CD4-positive, CD25-positive, alpha-beta regulatory T cell (primary cell): Measurements from ENCODE around the gene INPP5K. TPM values are rescaled to one million over a fixed set of nuclear protein-coding genes. Genes with fewer than 3 reads are reported as not detected.
"Not testable (repeated sequence)": the region's sequence is repeated elsewhere in the genome, so short reads cannot be mapped to it uniquely, and the experiment has no call there.

Experiments
- ATAC-seq, 2 donors: fragments of 150-1000 bp; cut with Tn5 transposase; one replicate each; pipeline ENCODE4 v1.10.0; 2021; ENCODE audit warnings: low read depth in 2 of 2, moderate number of reproducible peaks in 2 of 2, moderate library complexity in 1 of 2
- DNase-seq, 3 donors: peaks; one replicate each; pipeline versions ENCODE4 v3.0.0 to v3.0.0-alpha.2; 2012 to 2022; ENCODE audit warnings: mixed read lengths in 1 of 3
- H3K27ac ChIP-seq: one replicate; pipeline ENCODE4 v1.7.0; 2013; ENCODE audit warnings: mild to moderate bottlenecking, low read length; ENCODE audit not compliant: insufficient read depth, poor library complexity, severe bottlenecking
- H3K27me3 ChIP-seq: one replicate; pipeline ENCODE4 v1.7.0; 2013; ENCODE audit warnings: low read length; ENCODE audit not compliant: control insufficient read depth, insufficient read depth
- H3K36me3 ChIP-seq: one replicate; pipeline ENCODE4 v1.7.0; 2013; ENCODE audit warnings: mild to moderate bottlenecking, low read length, moderate library complexity; ENCODE audit not compliant: control insufficient read depth, insufficient read depth
- H3K4me1 ChIP-seq: 2 replicates; pipeline ENCODE4 v1.7.0; 2013; ENCODE audit warnings: mild to moderate bottlenecking, low read length; ENCODE audit not compliant: insufficient read depth, control insufficient read depth, poor library complexity, severe bottlenecking
- H3K4me3 ChIP-seq: one replicate; pipeline ENCODE4 v1.7.0; 2013; ENCODE audit warnings: low read depth, mild to moderate bottlenecking, low read length, moderate library complexity
- H3K9me3 ChIP-seq, 2 experiments: 1 replicate in 1 of 2; 2 replicates in 1 of 2; pipeline ENCODE4 v1.7.0; 2013; ENCODE audit warnings: low read length in 2 of 2, mild to moderate bottlenecking in 1 of 2, moderate library complexity in 1 of 2; ENCODE audit not compliant: control insufficient read depth in 2 of 2
- H3K27ac Mint-ChIP-seq, 3 donors: one replicate each; pipeline ENCODE4 v1.8.0; 2020 to 2022; ENCODE audit warnings: mild to moderate bottlenecking in 3 of 3, mixed read lengths in 3 of 3, moderate library complexity in 2 of 3
- H3K27me3 Mint-ChIP-seq: one replicate; pipeline ENCODE4 v1.8.0; 2022; ENCODE audit warnings: mild to moderate bottlenecking, mixed read lengths
- H3K36me3 Mint-ChIP-seq: one replicate; pipeline ENCODE4 v1.8.0; 2020; ENCODE audit warnings: mixed read lengths
- H3K4me1 Mint-ChIP-seq, 4 donors: one replicate each; pipeline ENCODE4 v1.8.0; 2020 to 2022; ENCODE audit warnings: mixed read lengths in 4 of 4, mild to moderate bottlenecking in 1 of 4
- H3K4me3 Mint-ChIP-seq, 4 donors: one replicate each; pipeline ENCODE4 v1.8.0; 2020 to 2022; ENCODE audit warnings: mild to moderate bottlenecking in 4 of 4, mixed read lengths in 4 of 4, moderate library complexity in 3 of 4
- H3K9me3 Mint-ChIP-seq, 7 donors: one replicate each; pipeline ENCODE4 v1.8.0; 2020 to 2022; ENCODE audit warnings: mixed read lengths in 7 of 7, mild to moderate bottlenecking in 3 of 7, moderate library complexity in 2 of 7
- polyA plus RNA-seq, 4 donors: library from polyadenylated mRNA; unstranded; fragments of 300-500 nt; fragmentation: Illumina TruSeq; gene quantifications; one replicate each; pipeline ENCODE4 v1.2.3, GENCODE V29; 2021
- total RNA-seq: library from RNA; stranded (reverse); gene quantifications from one replicate; pipeline ENCODE4 v1.2.3, GENCODE V29; 2022

Gene INPP5K
- total and polyA plus RNA-seq, 5 donors from 2014 or later: 115 to 193 (median 126) TPM

- Mint-ChIP-seq H3K4me1 (peaks cover 10 to 46% (median 25%) of the 10 kb centered on the region in 4 donors), H3K36me3 (peaks cover 42% of the 10 kb centered on the region), H3K27ac (peak overlapping the region in 1 of 3 donors; percentile 29), H3K27me3 (no peaks in the 10 kb centered on the region), H3K4me3 (peak overlapping the region in 1 of 4 donors; percentile 44), H3K9me3 (no peaks in the 10 kb centered on the region)
- DNase-seq: no peak
- peaks cover 18% of the 10 kb centered on the region for H3K4me1 ChIP-seq
- H3K4me3 ChIP-seq: no peak overlapping the region
- no peaks in the 10 kb centered on the region for H3K9me3 ChIP-seq
- ATAC-seq: no peak
- no peaks in the 10 kb centered on the region for H3K27me3 ChIP-seq
- no peak overlapping the region for H3K27ac ChIP-seq
- H3K36me3 ChIP-seq: peaks cover 66% of the 10 kb centered on the region
Observed at GRCh38 chr17:1511290-1511689, 5.1 kb downstream of the INPP5K start.

DNA sequence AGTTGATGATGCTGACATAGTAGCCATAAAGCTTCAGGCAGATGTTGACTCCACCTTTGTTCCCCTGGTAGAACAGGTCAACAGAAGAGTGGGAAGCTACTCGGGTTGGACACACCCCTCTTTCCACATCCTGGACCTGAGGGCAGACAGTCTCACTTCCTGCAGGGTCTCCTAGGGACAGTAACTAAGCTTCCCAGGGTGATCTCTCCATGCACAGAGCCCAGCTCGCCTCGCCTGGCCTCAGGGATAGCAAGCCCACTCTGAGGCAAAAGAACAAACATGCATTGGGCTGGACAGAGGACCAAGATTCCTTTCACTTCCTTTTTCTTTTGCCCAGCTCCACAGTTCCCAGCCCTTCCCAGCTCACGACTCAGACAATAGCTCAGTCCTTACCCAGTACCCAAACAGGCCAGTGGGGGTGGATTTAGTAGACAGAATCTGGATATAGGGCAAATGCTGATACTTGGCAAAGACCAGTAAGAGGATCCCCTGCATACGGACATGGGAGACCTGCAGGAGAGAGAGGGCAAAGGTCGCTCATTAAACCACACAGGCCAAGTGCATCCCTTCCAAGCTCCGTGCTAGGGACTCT is 7.0 kb downstream of the INPP5K start:
- Mint-ChIP-seq H3K36me3 (peaks cover 38% of the 10 kb centered on the region), H3K4me3 (peak overlapping the region in 1 of 4 donors; percentile 22), H3K9me3 (no peaks in the 10 kb centered on the region), H3K4me1 (peaks cover 9 to 31% (median 17%) of the 10 kb centered on the region in 4 donors), H3K27me3 (no peaks in the 10 kb centered on the region), H3K27ac (no peak overlapping the region)
- no peaks in the 10 kb centered on the region for H3K27me3 ChIP-seq
- peaks cover 74% of the 10 kb centered on the region for H3K36me3 ChIP-seq
- no peak overlapping the region for H3K4me3 ChIP-seq
- H3K9me3 ChIP-seq: no peaks in the 10 kb centered on the region
- no peak for DNase-seq
- H3K27ac ChIP-seq: no peak overlapping the region
- ATAC-seq: no peak
- H3K4me1 ChIP-seq: peaks cover 2% of the 10 kb centered on the region

GRCh38 chr17:1508709-1509108 is 7.7 kb downstream of the INPP5K start:
- H3K36me3 Mint-ChIP-seq: peaks cover 39% of the 10 kb centered on the region
- not testable (repeated sequence) for H3K9me3 Mint-ChIP-seq, ATAC-seq

GRCh38 chr17:1506649-1507267 is 9.7 kb downstream of the INPP5K start:
- Histone ChIP-seq H3K4me3 (no peak overlapping the region), H3K9me3 (no peaks in the 10 kb centered on the region), H3K27ac (no peak overlapping the region), H3K36me3 (peaks cover 59% of the 10 kb centered on the region), H3K4me1 (no peaks in the 10 kb centered on the region), H3K27me3 (no peaks in the 10 kb centered on the region)
- no peaks in the 10 kb centered on the region for H3K27me3 Mint-ChIP-seq
- ATAC-seq (no peak), DNase-seq (no peak)
- H3K9me3 Mint-ChIP-seq: no peaks in the 10 kb centered on the region
- peaks cover 9 to 21% (median 11%) of the 10 kb centered on the region in 4 donors for H3K4me1 Mint-ChIP-seq
- H3K36me3 Mint-ChIP-seq: peaks cover 35% of the 10 kb centered on the region
- H3K27ac Mint-ChIP-seq: no peak overlapping the region
- H3K4me3 Mint-ChIP-seq: no peak overlapping the region

More at GRCh38 chr17:1508709-1509108, 7.7 kb downstream of the INPP5K start:
- peaks cover 9 to 27% (median 14%) of the 10 kb centered on the region in 4 donors for H3K4me1 Mint-ChIP-seq
- not testable (repeated sequence) for H3K27me3 Mint-ChIP-seq, H3K4me3 Mint-ChIP-seq, H3K27ac Mint-ChIP-seq, H3K9me3 ChIP-seq, DNase-seq, H3K4me3 ChIP-seq, H3K4me1 ChIP-seq, H3K27me3 ChIP-seq, H3K27ac ChIP-seq
- peaks cover 75% of the 10 kb centered on the region for H3K36me3 ChIP-seq

- H3K27ac ChIP-seq: no peak overlapping the region
- no peak for DNase-seq
Observed at GRCh38 chr17:1505586-1505985, 10.8 kb downstream of the INPP5K start.

GRCh38 chr17:1504866-1505265 is 11.5 kb downstream of the INPP5K start:
- peaks cover 45% of the 10 kb centered on the region for H3K36me3 ChIP-seq
- H3K27me3 ChIP-seq: no peaks in the 10 kb centered on the region
- no peak for DNase-seq
- no peak overlapping the region for H3K4me3 ChIP-seq
- H3K36me3 Mint-ChIP-seq: peaks cover 32% of the 10 kb centered on the region
- H3K4me1 Mint-ChIP-seq: peaks cover 9 to 14% (median 10%) of the 10 kb centered on the region in 4 donors
- H3K27me3 Mint-ChIP-seq: no peaks in the 10 kb centered on the region
- no peak overlapping the region for H3K27ac ChIP-seq
- H3K9me3 Mint-ChIP-seq: no peaks in the 10 kb centered on the region
- ATAC-seq: no peak
- H3K9me3 ChIP-seq: no peaks in the 10 kb centered on the region
- H3K4me3 Mint-ChIP-seq: no peak overlapping the region
- H3K27ac Mint-ChIP-seq: no peak overlapping the region
- H3K4me1 ChIP-seq: no peaks in the 10 kb centered on the region

More at GRCh38 chr17:1505586-1505985, 10.8 kb downstream of the INPP5K start:
- no peaks in the 10 kb centered on the region for H3K9me3 ChIP-seq
- H3K27ac Mint-ChIP-seq: no peak overlapping the region
- H3K4me1 ChIP-seq: no peaks in the 10 kb centered on the region
- no peaks in the 10 kb centered on the region for H3K9me3 Mint-ChIP-seq
- ATAC-seq: no peak
- no peak overlapping the region for H3K4me3 ChIP-seq
- no peak overlapping the region for H3K4me3 Mint-ChIP-seq
- H3K27me3 Mint-ChIP-seq: no peaks in the 10 kb centered on the region
- H3K36me3 Mint-ChIP-seq: peaks cover 35% of the 10 kb centered on the region
- peaks cover 9 to 19% (median 11%) of the 10 kb centered on the region in 4 donors for H3K4me1 Mint-ChIP-seq
- peaks cover 51% of the 10 kb centered on the region for H3K36me3 ChIP-seq
- no peaks in the 10 kb centered on the region for H3K27me3 ChIP-seq

DNA sequence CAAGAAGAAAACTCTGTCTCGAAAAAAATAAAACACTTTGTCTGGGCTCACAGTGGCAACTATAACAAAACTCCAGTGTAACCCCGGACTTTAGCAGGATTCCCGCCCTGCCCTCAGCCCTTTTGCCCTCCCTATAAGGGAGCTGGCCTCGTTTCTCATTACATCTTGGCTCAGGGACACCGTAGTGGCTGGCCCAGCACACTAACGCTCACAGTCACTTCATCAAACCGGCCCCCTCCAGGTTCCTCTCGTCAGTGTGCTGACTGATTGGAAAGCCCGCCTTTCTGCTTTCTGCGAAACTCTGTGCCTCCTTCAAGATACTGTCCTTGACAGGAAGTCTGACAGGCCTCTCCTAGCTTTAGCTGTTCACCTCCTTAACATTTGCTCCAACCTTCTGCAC is 12.7 kb downstream of the INPP5K start:
- Histone ChIP-seq H3K36me3 (peaks cover 41% of the 10 kb centered on the region), H3K4me1 (no peaks in the 10 kb centered on the region), H3K27ac (no peak overlapping the region), H3K4me3 (no peak overlapping the region), H3K27me3 (no peaks in the 10 kb centered on the region), H3K9me3 (no peaks in the 10 kb centered on the region)
- Mint-ChIP-seq H3K27me3 (no peaks in the 10 kb centered on the region), H3K36me3 (peaks cover 24% of the 10 kb centered on the region), H3K27ac (no peak overlapping the region), H3K4me1 (peaks cover 0 to 9% (median 5%) of the 10 kb centered on the region in 4 donors), H3K4me3 (peak overlapping the region in 1 of 4 donors; percentile 10), H3K9me3 (no peaks in the 10 kb centered on the region)
- DNase-seq: no peak
- ATAC-seq: no peak

- ATAC-seq (no peak), DNase-seq (no peak)
- Histone ChIP-seq H3K9me3 (no peaks in the 10 kb centered on the region), H3K27me3 (no peaks in the 10 kb centered on the region), H3K27ac (no peak overlapping the region), H3K36me3 (peaks cover 36% of the 10 kb centered on the region), H3K4me3 (no peak overlapping the region), H3K4me1 (no peaks in the 10 kb centered on the region)
- Mint-ChIP-seq H3K4me1 (peaks cover 0 to 3% (median 0%) of the 10 kb centered on the region in 4 donors), H3K27ac (no peak overlapping the region), H3K27me3 (no peaks in the 10 kb centered on the region), H3K36me3 (peaks cover 10% of the 10 kb centered on the region), H3K4me3 (no peak overlapping the region), H3K9me3 (no peaks in the 10 kb centered on the region)
Observed at GRCh38 chr17:1498869-1499268, 17.5 kb downstream of the INPP5K start.
